Lower leg skin (tissue), 3 donors: Measurements from ENCODE around the gene FGD3.

Source experiments
- CTCF ChIP-seq, 3 donors: fragments of 450-650 bp; IDR thresholded peaks; one replicate each; pipeline ENCODE4 v1.5.1; 2016; ENCODE audit warnings: antibody characterized with exemption in 3 of 3, mild to moderate bottlenecking in 3 of 3, moderate library complexity in 2 of 3
- POLR2A ChIP-seq, 2 donors: fragments of 450-650 bp; IDR thresholded peaks; one replicate each; pipeline ENCODE4 v1.6.1; 2016 to 2017; ENCODE audit warnings: antibody characterized with exemption in 2 of 2, mild to moderate bottlenecking in 1 of 2, moderate library complexity in 1 of 2

- TF ChIP-seq POLR2A (IDR thresholded peaks at IDR 0.05) (no peak), CTCF (IDR thresholded peaks at IDR 0.05) (no peak)
Observed at GRCh38 chr9:93071464-93071863, 124.1 kb downstream of the FGD3 start.
